OCI-LY7 (cell line): ENCODE data around the gene TYMP. TPM values are rescaled to one million over a fixed set of nuclear protein-coding genes. Genes with fewer than 3 reads are reported as not detected.

Experiments used
- BruUV-seq: library from RNA; stranded (reverse); fragments of 400-500 nt; replicated peaks from 2 replicates; lab custom pipeline; 2021; lab: Mats Ljungman, UMichigan
- CTCF ChIA-PET: fragments of 300-600 bp; sonication (Branson Sonifier 250); formaldehyde crosslinking; loops from one replicate; lab custom pipeline; 2022; ENCODE audit warnings: antibody characterized with exemption; ENCODE audit not compliant: unreplicated experiment; lab: Charles Lee
- POLR2A ChIA-PET: fragments of 300-600 bp; sonication (Branson Sonifier 250); formaldehyde crosslinking; loops from one replicate; lab custom pipeline; 2022; ENCODE audit warnings: antibody characterized with exemption; lab: Charles Lee
- DNase-seq: peaks from one replicate; pipeline ENCODE4 v3.0.0-alpha.2; 2015; ENCODE audit warnings: low spot score
- H2AFZ ChIP-seq: fragments of 200-600 bp; sonication (generic), shearing (Covaris generic); 2 replicates; pipeline ENCODE4 v1.6.1; 2014; ENCODE audit warnings: mild to moderate bottlenecking, antibody characterized with exemption, low read length, moderate library complexity
- H3K27ac ChIP-seq: fragments of 200-600 bp; sonication (generic); 2 replicates; pipeline ENCODE4 v1.5.1; 2014; ENCODE audit warnings: mixed run types, low read depth, mild to moderate bottlenecking, moderate library complexity, low read length, inconsistent platforms; ENCODE audit not compliant: poor library complexity, severe bottlenecking
- H3K36me3 ChIP-seq: fragments of 200-600 bp; sonication (generic); 2 replicates; pipeline ENCODE4 v1.6.1; 2014; ENCODE audit warnings: mild to moderate bottlenecking, antibody characterized with exemption, low read length, moderate library complexity, mixed read lengths; ENCODE audit not compliant: insufficient read depth
- H3K4me1 ChIP-seq: fragments of 200-600 bp; sonication (generic); 2 replicates; pipeline ENCODE4 v1.5.1; 2014; ENCODE audit warnings: mild to moderate bottlenecking, low read length; ENCODE audit not compliant: insufficient read depth, poor library complexity, severe bottlenecking
- H3K4me2 ChIP-seq: fragments of 200-600 bp; sonication (generic); 2 replicates; pipeline ENCODE4 v1.6.1; 2014; ENCODE audit warnings: mild to moderate bottlenecking, low read length
- H3K4me3 ChIP-seq: fragments of 200-600 bp; sonication (generic); 2 replicates; pipeline ENCODE4 v1.5.1; 2014; ENCODE audit warnings: mild to moderate bottlenecking, low read depth, low read length; ENCODE audit not compliant: poor library complexity, severe bottlenecking
- H3K79me2 ChIP-seq: fragments of 200-600 bp; sonication (generic); 2 replicates; pipeline ENCODE4 v1.6.1; 2016; ENCODE audit warnings: low read depth, mild to moderate bottlenecking, low read length, moderate library complexity, mixed read lengths; ENCODE audit not compliant: insufficient read depth
- H3K9me2 ChIP-seq: fragments of 200-600 bp; sonication (generic); 2 replicates; pipeline ENCODE4 v1.6.1; 2016; ENCODE audit warnings: mild to moderate bottlenecking, low read length, mixed read lengths; ENCODE audit not compliant: insufficient read depth
- H3K9me3 ChIP-seq: fragments of 200-600 bp; sonication (generic); 2 replicates; pipeline ENCODE4 v1.6.1; 2014; ENCODE audit warnings: mild to moderate bottlenecking, mixed run types, low read length, mixed read lengths
- H4K20me1 ChIP-seq: fragments of 200-600 bp; sonication (generic); 2 replicates; pipeline ENCODE4 v1.6.1; 2014; ENCODE audit warnings: mild to moderate bottlenecking, antibody characterized with exemption, low read length, moderate library complexity, mixed read lengths; ENCODE audit not compliant: insufficient read depth
- CTCF ChIP-seq: fragments of 200-600 bp; sonication (generic); conservative IDR thresholded peaks from 2 replicates; pipeline ENCODE4 v1.5.1; 2014; ENCODE audit warnings: mild to moderate bottlenecking, antibody characterized with exemption, low read length, moderate library complexity, mixed read lengths
- EZH2phosphoT487 ChIP-seq: fragments of 200-600 bp; sonication (generic); IDR thresholded peaks from 2 replicates; pipeline ENCODE4 v1.6.1; 2018; ENCODE audit warnings: low read depth, borderline replicate concordance, mild to moderate bottlenecking, mixed run types, antibody characterized with exemption, low read length, moderate library complexity, mixed read lengths
- intact Hi-C: fragments of 100-400 bp; cut with micrococcal nuclease; formaldehyde crosslinking; loops from one replicate; pipeline ENCODE4 v1.10.0; 2022; ENCODE audit not compliant: unreplicated experiment
- total RNA-seq, 2 experiments: library from RNA; depleted of rRNA in 1 of 2; stranded (reverse); fragments of >200 nt in 1 of 2; shearing (Covaris generic) in 1 of 2; gene quantifications; 2 replicates each; pipeline ENCODE4 v1.2.3, GENCODE V29; 2014 to 2022

Gene TYMP
- total RNA-seq, 2 experiments from 2014 or later, result 3.9 to 4.0 TPM

DNA sequence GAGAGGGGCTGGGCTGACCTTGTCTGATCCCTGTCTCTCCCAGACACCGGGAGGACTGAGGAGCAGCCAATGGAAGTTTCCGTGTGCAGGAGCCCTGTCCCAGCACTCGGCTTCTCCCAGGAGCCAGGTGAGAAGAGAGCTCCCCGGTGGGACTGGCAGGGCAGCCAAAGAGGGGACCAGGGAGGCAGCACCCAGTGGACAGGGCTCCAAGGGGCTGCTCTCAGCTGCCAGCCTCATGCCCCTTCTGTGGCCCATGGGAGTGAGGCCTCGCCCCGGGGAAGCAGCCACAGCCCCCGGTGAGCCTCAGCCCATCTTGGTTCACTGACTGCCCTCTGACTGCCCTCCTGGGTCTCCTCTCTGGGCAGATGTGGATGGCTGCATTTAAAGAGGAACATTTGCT is 11.2 kb downstream of the TYMP start:
- TF ChIP-seq EZH2phosphoT487 (no peak), CTCF (no peak)
- H3K36me3 ChIP-seq, result peaks cover 93% of the 10 kb centered on the region
- intact Hi-C loops, result no loop called here
- H3K4me2 ChIP-seq, result no peak overlapping the region
- no peaks in the 10 kb centered on the region for H4K20me1 ChIP-seq
- no TSS peak for BruUV-seq
- no peak overlapping the region for H3K27ac ChIP-seq
- H2AFZ ChIP-seq, result no peak overlapping the region
- H3K4me3 ChIP-seq, result no peak overlapping the region
- no peaks in the 10 kb centered on the region for H3K9me3 ChIP-seq
- H3K79me2 ChIP-seq, result peaks cover 13% of the 10 kb centered on the region
- no peaks in the 10 kb centered on the region for H3K4me1 ChIP-seq
- no peak for DNase-seq
- no peaks in the 10 kb centered on the region for H3K9me2 ChIP-seq
- POLR2A ChIA-PET, result no interaction called here
- CTCF ChIA-PET, result no interaction called here

DNA sequence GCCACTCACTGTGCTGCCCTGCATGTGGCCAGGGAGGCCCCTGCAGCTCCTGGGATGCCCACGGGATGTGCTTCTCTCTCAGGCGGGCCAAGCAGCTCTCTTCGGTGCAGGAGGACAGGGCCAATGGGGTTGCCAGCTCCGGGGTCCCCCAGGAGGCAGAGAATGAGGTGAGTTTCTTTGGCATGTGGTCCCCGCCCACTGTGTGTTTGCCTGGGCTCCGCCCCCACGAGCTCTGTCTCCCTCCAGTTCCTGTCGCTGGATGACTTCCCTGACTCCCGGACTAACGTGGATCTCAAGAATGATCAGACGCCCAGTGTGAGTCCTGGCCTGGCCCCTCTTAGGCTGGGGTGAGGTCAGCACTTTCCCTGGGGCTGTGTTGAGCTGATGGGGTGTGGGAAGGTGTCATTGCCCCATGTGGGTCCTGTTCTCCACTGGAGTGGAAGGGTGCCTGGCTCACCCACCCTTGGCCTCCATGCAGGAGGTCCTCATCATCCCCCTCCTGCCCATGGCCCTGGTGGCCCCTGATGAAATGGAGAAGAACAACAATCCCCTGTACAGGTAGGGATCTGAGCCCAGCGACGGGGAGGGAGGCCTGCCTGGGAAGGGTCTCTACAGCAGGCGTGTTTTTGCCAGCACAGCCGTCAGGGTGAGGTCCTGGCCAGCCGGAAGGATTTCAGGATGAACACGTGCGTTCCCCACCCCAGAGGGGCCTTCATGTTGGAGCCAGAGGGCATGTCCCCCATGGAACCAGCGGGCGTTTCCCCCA is 12.1 kb downstream of the TYMP start:
- H3K4me1 ChIP-seq, result no peaks in the 10 kb centered on the region
- TF ChIP-seq CTCF, result no peak
- TF ChIP-seq EZH2phosphoT487, result no peak
- intact Hi-C loops, result no loop called here
- no TSS peak for BruUV-seq
- H3K27ac ChIP-seq, result no peak overlapping the region
- ChIA-PET CTCF (no interaction called here), POLR2A (no interaction called here)
- H3K9me2 ChIP-seq, result no peaks in the 10 kb centered on the region
- H3K36me3 ChIP-seq, result peaks cover 93% of the 10 kb centered on the region
- no peak overlapping the region for H3K4me3 ChIP-seq
- DNase-seq, result no peak
- peaks cover 23% of the 10 kb centered on the region for H3K79me2 ChIP-seq
- no peak overlapping the region for H2AFZ ChIP-seq
- H4K20me1 ChIP-seq, result no peaks in the 10 kb centered on the region
- no peaks in the 10 kb centered on the region for H3K9me3 ChIP-seq
- H3K4me2 ChIP-seq, result no peak overlapping the region

GRCh38 chr22:50516891-50517290 is 12.9 kb downstream of the TYMP start:
- no peak for TF ChIP-seq EZH2phosphoT487
- Histone ChIP-seq H3K9me3 (no peaks in the 10 kb centered on the region), H3K4me3 (no peak overlapping the region), H3K9me2 (no peaks in the 10 kb centered on the region), H3K27ac (no peak overlapping the region), H3K4me1 (no peaks in the 10 kb centered on the region), H4K20me1 (no peaks in the 10 kb centered on the region), H3K4me2 (no peak overlapping the region), H3K36me3 (peaks cover 93% of the 10 kb centered on the region), H3K79me2 (peaks cover 31% of the 10 kb centered on the region), H2AFZ (no peak overlapping the region)
- POLR2A ChIA-PET, result no interaction called here
- CTCF ChIA-PET, result no interaction called here
- no peak for DNase-seq
- intact Hi-C loops, result no loop called here
- no TSS peak for BruUV-seq
